ENCODE data around the gene CPNE6.
A peak's percentile ranks its signal among the peaks of the same experiment; 100 is the strongest.

CPNE6 gene

DNA sequence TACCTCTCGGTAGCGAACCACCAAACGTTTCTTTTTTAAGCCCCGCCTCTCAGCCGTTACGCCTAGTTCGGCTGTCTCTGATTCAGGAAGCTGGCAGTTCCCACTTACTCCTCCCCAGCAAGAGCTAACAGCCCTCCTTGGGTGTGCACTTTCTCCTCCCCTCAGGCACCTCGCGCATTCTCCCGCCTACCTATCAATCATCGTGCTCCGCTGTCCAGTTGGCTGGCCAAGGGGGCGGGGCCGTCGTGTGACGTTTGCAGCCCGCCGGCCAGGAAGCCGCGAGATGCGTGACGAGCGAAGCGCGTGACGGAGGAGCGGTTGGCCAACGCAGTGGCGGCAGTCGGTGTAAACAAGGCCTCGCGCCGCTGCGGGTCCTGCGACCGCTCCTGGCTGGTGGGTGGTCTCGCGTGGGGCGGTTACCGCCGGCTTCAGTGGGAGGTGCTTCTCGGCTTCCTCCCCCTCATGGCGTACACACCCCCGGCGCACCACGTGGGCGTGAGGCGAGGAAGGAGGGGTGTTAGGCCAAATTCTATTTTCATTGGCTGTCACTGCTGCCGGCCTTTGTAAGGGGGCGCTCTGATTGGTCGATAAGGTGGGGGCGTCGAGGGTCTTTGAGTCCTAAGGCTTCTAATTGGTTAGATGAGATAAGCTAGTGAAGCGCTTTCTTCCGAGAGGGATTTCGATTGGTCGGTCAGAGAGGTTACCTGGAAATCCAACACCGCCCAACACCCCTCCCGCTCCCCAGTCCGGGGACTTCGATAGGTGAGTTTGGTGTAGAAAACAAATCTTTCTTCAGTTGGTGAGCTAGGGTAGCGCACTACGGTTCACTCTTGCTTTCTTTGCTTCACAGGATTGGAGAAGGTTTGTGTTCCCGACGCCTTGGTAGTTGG, 43.4 kb downstream of the CPNE6 start, which contains the start of the genes DCAF11 and NRL (continued):
- TF ChIP-seq TCF7L2 (IDR thresholded peaks at IDR 0.05; ENCODE audit: borderline replicate concordance, low read depth, low read length) (no peak), ZNF184 (tag by site-specific recombination; IDR thresholded peaks at IDR 0.05) (no peak), ZNF266 (tag by site-specific recombination; IDR thresholded peaks at IDR 0.05; ENCODE audit: low read depth) (no peak), ZNF37A (tag by site-specific recombination; IDR thresholded peaks at IDR 0.05) (no peak), ZNF354C (tag by site-specific recombination; IDR thresholded peaks at IDR 0.05; ENCODE audit: borderline replicate concordance, low read depth) (no peak), ZNF776 (tag by site-specific recombination; IDR thresholded peaks at IDR 0.05; ENCODE audit: borderline replicate concordance) (no peak), ZNF324 (tag by site-specific recombination; IDR thresholded peaks at IDR 0.05) (peak; percentile 23; the same call in 1 of the 2 replicates), ZNF19 (tag by site-specific recombination; IDR thresholded peaks at IDR 0.05; ENCODE audit: low read depth) (no peak), ZFP3 (tag by site-specific recombination; IDR thresholded peaks at IDR 0.05; ENCODE audit: low read depth) (no peak), KLF7 (tag by site-specific recombination; IDR thresholded peaks at IDR 0.05; ENCODE audit: borderline replicate concordance) (0 out of 2 replicates have a peak, but pooled peaks have one; percentile 9), ZNF473 (tag by site-specific recombination; IDR thresholded peaks at IDR 0.05) (no peak), ZNF394 (tag by site-specific recombination; IDR thresholded peaks at IDR 0.05; ENCODE audit: borderline replicate concordance) (peak; percentile 15; the same call in 1 of the 2 replicates), ZNF311 (tag by site-specific recombination; IDR thresholded peaks at IDR 0.05; ENCODE audit: borderline replicate concordance) (no peak), ZNF76 (tag by site-specific recombination; IDR thresholded peaks at IDR 0.05; ENCODE audit: borderline replicate concordance, low read depth) (no peak), ZXDB (tag by site-specific recombination; IDR thresholded peaks at IDR 0.05) (0 out of 2 replicates have a peak, but pooled peaks have one; percentile 11), ZNF600 (tag by site-specific recombination; IDR thresholded peaks at IDR 0.05) (no peak; the same call in 1 of the 2 replicates), ZNF555 (tag by site-specific recombination; conservative IDR thresholded peaks at IDR 0.05) (no peak), KLF16 (tag by site-specific recombination; IDR thresholded peaks at IDR 0.05) (peak; percentile 99), ZNF175 (tag by site-specific recombination; IDR thresholded peaks at IDR 0.05) (no peak), ZNF350 (tag by site-specific recombination; IDR thresholded peaks at IDR 0.05) (no peak), KLF9 (tag by site-specific recombination; IDR thresholded peaks at IDR 0.05; ENCODE audit: low read depth) (peak; percentile 99), ZNF670 (tag by site-specific recombination; IDR thresholded peaks at IDR 0.05; ENCODE audit: low read depth) (no peak), ZFP41 (tag by site-specific recombination; IDR thresholded peaks at IDR 0.05; ENCODE audit: borderline replicate concordance) (no peak), ZNF677 (tag by site-specific recombination; IDR thresholded peaks at IDR 0.05) (no peak), KLF10 (tag by site-specific recombination; IDR thresholded peaks at IDR 0.05) (peak; percentile 100), ZNF621 (tag by site-specific recombination; IDR thresholded peaks at IDR 0.05) (no peak), ZNF521 (tag by site-specific recombination; IDR thresholded peaks at IDR 0.05) (no peak), HOXD13 (CRISPR knock-in tag; IDR thresholded peaks at IDR 0.05; ENCODE audit: borderline replicate concordance) (no peak), SP7 (tag by site-specific recombination; IDR thresholded peaks at IDR 0.05) (peak; percentile 59), ZNF140 (tag by site-specific recombination; IDR thresholded peaks at IDR 0.05) (no peak), REPIN1 (tag by site-specific recombination; IDR thresholded peaks at IDR 0.05; ENCODE audit: low read depth) (no peak)
- TF ChIP-seq, protein P1, sequence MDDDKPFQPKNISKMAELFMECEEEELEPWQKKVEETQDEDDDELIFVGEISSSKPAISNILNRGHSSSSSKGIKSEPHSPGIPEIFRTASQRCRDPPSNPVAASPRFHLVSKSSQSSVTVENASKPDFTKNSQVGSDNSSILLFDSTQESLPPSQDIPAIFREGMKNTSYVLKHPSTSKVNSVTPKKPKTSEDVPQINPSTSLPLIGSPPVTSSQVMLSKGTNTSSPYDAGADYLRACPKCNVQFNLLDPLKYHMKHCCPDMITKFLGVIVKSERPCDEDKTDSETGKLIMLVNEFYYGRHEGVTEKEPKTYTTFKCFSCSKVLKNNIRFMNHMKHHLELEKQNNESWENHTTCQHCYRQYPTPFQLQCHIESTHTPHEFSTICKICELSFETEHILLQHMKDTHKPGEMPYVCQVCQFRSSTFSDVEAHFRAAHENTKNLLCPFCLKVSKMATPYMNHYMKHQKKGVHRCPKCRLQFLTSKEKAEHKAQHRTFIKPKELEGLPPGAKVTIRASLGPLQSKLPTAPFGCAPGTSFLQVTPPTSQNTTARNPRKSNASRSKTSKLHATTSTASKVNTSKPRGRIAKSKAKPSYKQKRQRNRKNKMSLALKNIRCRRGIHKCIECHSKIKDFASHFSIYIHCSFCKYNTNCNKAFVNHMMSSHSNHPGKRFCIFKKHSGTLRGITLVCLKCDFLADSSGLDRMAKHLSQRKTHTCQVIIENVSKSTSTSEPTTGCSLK (tag by site-specific recombination; IDR thresholded peaks at IDR 0.05): no peak
- TF ChIP-seq, protein P2, sequence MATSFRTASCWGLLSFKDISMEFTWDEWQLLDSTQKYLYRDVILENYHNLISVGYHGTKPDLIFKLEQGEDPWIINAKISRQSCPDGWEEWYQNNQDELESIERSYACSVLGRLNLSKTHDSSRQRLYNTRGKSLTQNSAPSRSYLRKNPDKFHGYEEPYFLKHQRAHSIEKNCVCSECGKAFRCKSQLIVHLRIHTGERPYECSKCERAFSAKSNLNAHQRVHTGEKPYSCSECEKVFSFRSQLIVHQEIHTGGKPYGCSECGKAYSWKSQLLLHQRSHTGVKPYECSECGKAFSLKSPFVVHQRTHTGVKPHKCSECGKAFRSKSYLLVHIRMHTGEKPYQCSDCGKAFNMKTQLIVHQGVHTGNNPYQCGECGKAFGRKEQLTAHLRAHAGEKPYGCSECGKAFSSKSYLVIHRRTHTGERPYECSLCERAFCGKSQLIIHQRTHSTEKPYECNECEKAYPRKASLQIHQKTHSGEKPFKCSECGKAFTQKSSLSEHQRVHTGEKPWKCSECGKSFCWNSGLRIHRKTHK (tag by site-specific recombination; IDR thresholded peaks at IDR 0.05): no peak
- TF ChIP-seq, protein P3, sequence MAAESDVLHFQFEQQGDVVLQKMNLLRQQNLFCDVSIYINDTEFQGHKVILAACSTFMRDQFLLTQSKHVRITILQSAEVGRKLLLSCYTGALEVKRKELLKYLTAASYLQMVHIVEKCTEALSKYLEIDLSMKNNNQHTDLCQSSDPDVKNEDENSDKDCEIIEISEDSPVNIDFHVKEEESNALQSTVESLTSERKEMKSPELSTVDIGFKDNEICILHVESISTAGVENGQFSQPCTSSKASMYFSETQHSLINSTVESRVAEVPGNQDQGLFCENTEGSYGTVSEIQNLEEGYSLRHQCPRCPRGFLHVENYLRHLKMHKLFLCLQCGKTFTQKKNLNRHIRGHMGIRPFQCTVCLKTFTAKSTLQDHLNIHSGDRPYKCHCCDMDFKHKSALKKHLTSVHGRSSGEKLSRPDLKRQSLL (tag by site-specific recombination; IDR thresholded peaks at IDR 0.05): no peak
- TF ChIP-seq, protein P4, sequence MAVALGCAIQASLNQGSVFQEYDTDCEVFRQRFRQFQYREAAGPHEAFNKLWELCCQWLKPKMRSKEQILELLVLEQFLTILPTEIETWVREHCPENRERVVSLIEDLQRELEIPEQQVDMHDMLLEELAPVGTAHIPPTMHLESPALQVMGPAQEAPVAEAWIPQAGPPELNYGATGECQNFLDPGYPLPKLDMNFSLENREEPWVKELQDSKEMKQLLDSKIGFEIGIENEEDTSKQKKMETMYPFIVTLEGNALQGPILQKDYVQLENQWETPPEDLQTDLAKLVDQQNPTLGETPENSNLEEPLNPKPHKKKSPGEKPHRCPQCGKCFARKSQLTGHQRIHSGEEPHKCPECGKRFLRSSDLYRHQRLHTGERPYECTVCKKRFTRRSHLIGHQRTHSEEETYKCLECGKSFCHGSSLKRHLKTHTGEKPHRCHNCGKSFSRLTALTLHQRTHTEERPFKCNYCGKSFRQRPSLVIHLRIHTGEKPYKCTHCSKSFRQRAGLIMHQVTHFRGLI (tag by site-specific recombination; IDR thresholded peaks at IDR 0.05): no peak; the same call in 1 of the 2 replicates

Measured in HEK293 (cell line).